Caco-2 (cell line): ENCODE results near the gene TMEM141. TPM values are rescaled to one million over a fixed set of nuclear protein-coding genes. Genes with fewer than 3 reads are reported as not detected.

Source experiments
- BruUV-seq: library from RNA; stranded (reverse); fragments of 400-500 nt; replicated peaks from 2 replicates; lab custom pipeline; 2021; lab: Mats Ljungman, UMichigan
- CTCF ChIA-PET: fragments of 300-600 bp; sonication (Branson Sonifier 250); formaldehyde crosslinking; loops from one replicate; lab custom pipeline; 2022; ENCODE audit warnings: antibody characterized with exemption; lab: Charles Lee
- POLR2A ChIA-PET: fragments of 300-600 bp; sonication (Branson Sonifier 250); formaldehyde crosslinking; loops from one replicate; lab custom pipeline; 2022; ENCODE audit warnings: antibody characterized with exemption; lab: Charles Lee
- DNase-seq, 2 experiments: peaks; one replicate each; pipeline versions ENCODE4 v3.0.0 to v3.0.0-alpha.2; 2020 to 2022
- H3K27me3 ChIP-seq: replicated peaks from 2 replicates; pipeline ENCODE4 v1.6.0; 2011; ENCODE audit warnings: low read length; ENCODE audit not compliant: control insufficient read depth, insufficient read depth
- H3K36me3 ChIP-seq: 2 replicates; pipeline ENCODE4 v1.5.1; 2011; ENCODE audit warnings: low read length; ENCODE audit not compliant: control insufficient read depth, insufficient read depth
- H3K4me1 ChIP-seq: fragments of 250-450 bp; sonication (Bioruptor Pico); 2 replicates; pipeline ENCODE4 v1.5.1; 2020; ENCODE audit warnings: mild to moderate bottlenecking
- H3K4me3 ChIP-seq: 2 replicates; pipeline ENCODE4 v1.5.1; 2011; ENCODE audit warnings: low read depth, mild to moderate bottlenecking, control low read depth, low read length
- H3K9me3 ChIP-seq: fragments of 250-450 bp; sonication (Bioruptor Pico); 2 replicates; pipeline ENCODE4 v1.5.1; 2020; ENCODE audit warnings: mild to moderate bottlenecking, moderate library complexity
- H3K27ac Mint-ChIP-seq: one replicate; pipeline ENCODE4 v1.8.0; 2022; ENCODE audit warnings: mixed read lengths; ENCODE audit not compliant: unreplicated experiment
- H3K27me3 Mint-ChIP-seq: one replicate; pipeline ENCODE4 v1.8.0; 2022; ENCODE audit warnings: mixed read lengths; ENCODE audit not compliant: insufficient read depth, unreplicated experiment
- H3K36me3 Mint-ChIP-seq: one replicate; pipeline ENCODE4 v1.8.0; 2022; ENCODE audit warnings: mild to moderate bottlenecking, mixed read lengths; ENCODE audit not compliant: insufficient read depth, unreplicated experiment
- H3K4me1 Mint-ChIP-seq: one replicate; pipeline ENCODE4 v1.8.0; 2022; ENCODE audit warnings: low read depth, mixed read lengths; ENCODE audit not compliant: unreplicated experiment
- H3K4me3 Mint-ChIP-seq: one replicate; pipeline ENCODE4 v1.8.0; 2022; ENCODE audit warnings: mild to moderate bottlenecking, moderate library complexity, mixed read lengths; ENCODE audit not compliant: unreplicated experiment
- H3K9me3 Mint-ChIP-seq: one replicate; pipeline ENCODE4 v1.8.0; 2022; ENCODE audit warnings: mixed read lengths; ENCODE audit not compliant: unreplicated experiment
- intact Hi-C: fragments of 100-400 bp; cut with micrococcal nuclease; formaldehyde crosslinking; loops from one replicate; pipeline ENCODE4 v1.10.0; 2022; ENCODE audit not compliant: unreplicated experiment
- total RNA-seq: library from RNA; stranded (reverse); gene quantifications from 2 replicates; pipeline ENCODE4 v1.2.3, GENCODE V29; 2022
- TF ChIP-seq, protein P1 (sequence below), 2 experiments: fragments of 200-600 bp in 1 of 2; IDR thresholded peaks; 1 replicate in 1 of 2; 2 replicates in 1 of 2; pipeline versions ENCODE4 v1.5.1 to v1.8.0; 2011 to 2022; ENCODE audit warnings: antibody characterized with exemption in 1 of 2, control low read depth in 1 of 2, inconsistent platforms in 1 of 2, low read depth in 1 of 2, low read length in 1 of 2, mild to moderate bottlenecking in 1 of 2, moderate library complexity in 1 of 2; ENCODE audit not compliant: insufficient read depth in 1 of 2, severe bottlenecking in 1 of 2, unreplicated experiment in 1 of 2

Gene TMEM141
- total RNA-seq, 1 experiment from 2014 or later: 107 TPM

DNA sequence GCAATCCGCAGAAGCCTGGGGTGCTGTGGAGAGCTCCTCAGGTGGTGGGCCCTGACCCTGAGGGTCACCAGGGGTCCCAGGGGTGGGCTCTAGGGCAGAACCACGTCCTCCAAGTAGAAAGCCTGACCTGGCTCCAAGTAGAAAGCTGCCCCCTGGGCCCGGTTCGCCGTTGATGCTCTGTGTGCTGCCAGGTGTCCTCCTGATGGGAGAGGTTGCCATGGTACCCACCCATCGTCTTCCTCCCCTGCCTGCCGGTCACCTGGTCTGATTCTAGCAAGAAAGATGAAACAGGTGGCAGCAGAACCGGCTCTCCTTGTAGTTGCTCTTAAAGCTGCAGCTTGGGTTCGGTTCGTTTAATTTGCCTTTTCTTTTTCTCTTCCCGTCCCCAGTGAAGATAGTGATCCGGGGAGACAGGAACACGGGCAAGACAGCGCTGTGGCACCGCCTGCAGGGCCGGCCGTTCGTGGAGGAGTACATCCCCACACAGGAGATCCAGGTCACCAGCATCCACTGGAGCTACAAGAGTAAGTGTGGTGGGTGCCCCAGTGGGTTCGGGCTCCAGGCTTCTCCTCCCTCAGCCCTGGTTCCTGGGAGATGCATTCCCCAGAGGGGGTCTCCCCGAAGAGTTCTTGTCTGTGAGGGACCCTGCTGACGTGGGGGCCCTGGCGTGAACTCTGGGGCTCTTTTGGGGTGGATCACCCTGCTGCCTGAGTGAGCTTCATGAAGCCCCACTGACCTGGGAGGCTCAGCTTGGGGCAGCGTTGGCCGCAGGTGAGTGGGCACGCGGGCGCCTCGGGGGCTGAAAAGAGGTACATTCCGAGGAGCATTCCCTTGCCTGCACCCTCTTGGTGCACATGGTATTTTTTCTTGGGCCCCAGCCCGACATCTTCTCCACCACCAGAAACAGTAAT lies 32.2 kb downstream of the TMEM141 start:
- Histone ChIP-seq H3K4me3 (no peak overlapping the region), H3K27me3 (no peaks in the 10 kb centered on the region), H3K36me3 (no peaks in the 10 kb centered on the region; the same call in 1 of the 2 replicates), H3K4me1 (no peaks in the 10 kb centered on the region), H3K9me3 (no peaks in the 10 kb centered on the region)
- POLR2A ChIA-PET: no interaction called here
- Mint-ChIP-seq H3K4me3 (no peak overlapping the region), H3K27me3 (no peaks in the 10 kb centered on the region), H3K36me3 (peaks cover 70% of the 10 kb centered on the region), H3K9me3 (no peaks in the 10 kb centered on the region), H3K27ac (no peak overlapping the region), H3K4me1 (no peaks in the 10 kb centered on the region)
- TF ChIP-seq, protein P1, sequence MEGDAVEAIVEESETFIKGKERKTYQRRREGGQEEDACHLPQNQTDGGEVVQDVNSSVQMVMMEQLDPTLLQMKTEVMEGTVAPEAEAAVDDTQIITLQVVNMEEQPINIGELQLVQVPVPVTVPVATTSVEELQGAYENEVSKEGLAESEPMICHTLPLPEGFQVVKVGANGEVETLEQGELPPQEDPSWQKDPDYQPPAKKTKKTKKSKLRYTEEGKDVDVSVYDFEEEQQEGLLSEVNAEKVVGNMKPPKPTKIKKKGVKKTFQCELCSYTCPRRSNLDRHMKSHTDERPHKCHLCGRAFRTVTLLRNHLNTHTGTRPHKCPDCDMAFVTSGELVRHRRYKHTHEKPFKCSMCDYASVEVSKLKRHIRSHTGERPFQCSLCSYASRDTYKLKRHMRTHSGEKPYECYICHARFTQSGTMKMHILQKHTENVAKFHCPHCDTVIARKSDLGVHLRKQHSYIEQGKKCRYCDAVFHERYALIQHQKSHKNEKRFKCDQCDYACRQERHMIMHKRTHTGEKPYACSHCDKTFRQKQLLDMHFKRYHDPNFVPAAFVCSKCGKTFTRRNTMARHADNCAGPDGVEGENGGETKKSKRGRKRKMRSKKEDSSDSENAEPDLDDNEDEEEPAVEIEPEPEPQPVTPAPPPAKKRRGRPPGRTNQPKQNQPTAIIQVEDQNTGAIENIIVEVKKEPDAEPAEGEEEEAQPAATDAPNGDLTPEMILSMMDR (IDR thresholded peaks at IDR 0.05; ENCODE audit: insufficient read depth in 1 of 2, low read depth in 1 of 2, low read length in 1 of 2, severe bottlenecking in 1 of 2, unreplicated experiment in 1 of 2): no peak
- CTCF ChIA-PET: interaction anchor here (0.6 to 1.8 kb wide), 4 partner anchors 17 to 244 kb away, joined by 4 to 8 read pairs (median 4); partner anchors contain the start of gene AJM1
- intact Hi-C loops: no loop called here
- BruUV-seq: no TSS peak
- no peak for DNase-seq

DNA sequence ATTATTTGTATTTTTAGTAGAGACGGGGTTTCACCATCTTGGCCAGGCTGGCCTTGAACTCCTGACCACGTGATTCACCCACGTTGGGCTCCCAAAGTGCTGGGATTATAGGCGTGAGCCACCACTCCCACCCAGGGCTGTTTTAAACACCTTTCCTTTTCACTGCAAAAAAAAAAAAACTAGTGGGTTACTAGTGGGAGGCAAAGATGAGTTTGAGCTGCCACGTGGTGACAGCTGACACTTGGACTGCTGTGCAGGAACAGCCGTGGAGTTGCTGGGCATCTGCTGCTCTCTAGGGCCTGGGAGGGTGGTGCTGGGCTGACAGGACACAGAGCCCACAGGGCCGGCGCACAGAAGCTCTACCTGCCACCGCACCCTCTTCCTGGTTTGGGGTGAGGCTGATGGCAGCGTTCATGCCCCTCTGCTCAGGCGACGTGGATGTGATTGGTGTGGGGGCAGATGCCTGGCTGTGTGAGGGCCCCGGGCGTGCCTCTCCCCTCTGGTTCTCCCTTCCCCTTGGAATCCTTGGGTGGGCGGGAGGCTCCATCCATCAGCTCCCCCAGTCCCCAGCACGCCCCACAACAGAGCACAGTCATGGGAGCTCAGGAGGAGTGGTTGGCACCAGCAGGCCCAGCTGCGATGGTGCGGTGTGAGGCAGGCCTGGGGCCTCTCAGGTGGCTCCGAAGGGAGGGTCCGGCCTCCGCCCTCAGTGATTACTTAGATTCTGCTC lies 33.5 kb downstream of the TMEM141 start:
- no peak overlapping the region for H3K27ac Mint-ChIP-seq
- Histone ChIP-seq H3K4me3 (no peak overlapping the region), H3K9me3 (no peaks in the 10 kb centered on the region), H3K36me3 (peaks cover 2% of the 10 kb centered on the region), H3K4me1 (no peaks in the 10 kb centered on the region), H3K27me3 (no peaks in the 10 kb centered on the region)
- H3K27me3 Mint-ChIP-seq: no peaks in the 10 kb centered on the region
- H3K4me1 Mint-ChIP-seq: no peaks in the 10 kb centered on the region
- TF ChIP-seq, protein P1 (IDR thresholded peaks at IDR 0.05; ENCODE audit: insufficient read depth in 1 of 2, low read depth in 1 of 2, low read length in 1 of 2, severe bottlenecking in 1 of 2, unreplicated experiment in 1 of 2): no peak
- H3K36me3 Mint-ChIP-seq: peaks cover 73% of the 10 kb centered on the region
- H3K9me3 Mint-ChIP-seq: no peaks in the 10 kb centered on the region
- POLR2A ChIA-PET: no interaction called here
- no peak overlapping the region for H3K4me3 Mint-ChIP-seq
- no peak for DNase-seq
- BruUV-seq: no TSS peak
- intact Hi-C loops: no loop called here
- CTCF ChIA-PET: no interaction called here
